ENCODE measurements around the gene CCNI2. TPM values are rescaled to one million over a fixed set of nuclear protein-coding genes. Genes with fewer than 3 reads are reported as not detected.

Gene CCNI2
- total RNA-seq, 2 experiments from 2014 or later = 8.7 to 10.0 TPM

- peak overlapping the region; percentile 55 for H3K4me3 Mint-ChIP-seq
- ATAC-seq (peak; percentile 31), DNase-seq (peak; percentile 66)
- TF ChIP-seq, protein P1, sequence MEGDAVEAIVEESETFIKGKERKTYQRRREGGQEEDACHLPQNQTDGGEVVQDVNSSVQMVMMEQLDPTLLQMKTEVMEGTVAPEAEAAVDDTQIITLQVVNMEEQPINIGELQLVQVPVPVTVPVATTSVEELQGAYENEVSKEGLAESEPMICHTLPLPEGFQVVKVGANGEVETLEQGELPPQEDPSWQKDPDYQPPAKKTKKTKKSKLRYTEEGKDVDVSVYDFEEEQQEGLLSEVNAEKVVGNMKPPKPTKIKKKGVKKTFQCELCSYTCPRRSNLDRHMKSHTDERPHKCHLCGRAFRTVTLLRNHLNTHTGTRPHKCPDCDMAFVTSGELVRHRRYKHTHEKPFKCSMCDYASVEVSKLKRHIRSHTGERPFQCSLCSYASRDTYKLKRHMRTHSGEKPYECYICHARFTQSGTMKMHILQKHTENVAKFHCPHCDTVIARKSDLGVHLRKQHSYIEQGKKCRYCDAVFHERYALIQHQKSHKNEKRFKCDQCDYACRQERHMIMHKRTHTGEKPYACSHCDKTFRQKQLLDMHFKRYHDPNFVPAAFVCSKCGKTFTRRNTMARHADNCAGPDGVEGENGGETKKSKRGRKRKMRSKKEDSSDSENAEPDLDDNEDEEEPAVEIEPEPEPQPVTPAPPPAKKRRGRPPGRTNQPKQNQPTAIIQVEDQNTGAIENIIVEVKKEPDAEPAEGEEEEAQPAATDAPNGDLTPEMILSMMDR (IDR thresholded peaks at IDR 0.05) = no peak
- intact Hi-C loops (cut with micrococcal nuclease) = loop anchor here (5.0 kb wide), 1 partner anchor 74 kb away; no protein-coding TSS in a partner anchor
- no peaks in the 10 kb centered on the region for H3K9me3 Mint-ChIP-seq
- H3K27ac Mint-ChIP-seq = no peak overlapping the region
- ChIA-PET CTCF (interaction anchor here (0.7 to 3.8 kb wide), 15 partner anchors 8 to 222 kb away, joined by 3 to 36 read pairs (median 3); partner anchors contain the start of genes KIF3A and SEPTIN8), POLR2A (interaction anchor here (0.7 to 3.4 kb wide), 6 partner anchors 10 to 338 kb away, joined by 3 to 23 read pairs (median 3); partner anchors contain the start of gene KIF3A)
- peaks cover 10% of the 10 kb centered on the region for H3K27me3 Mint-ChIP-seq
- peaks cover 38% of the 10 kb centered on the region for H3K4me1 Mint-ChIP-seq (ENCODE audit: low read depth)
- peaks cover 13% of the 10 kb centered on the region for H3K36me3 Mint-ChIP-seq (ENCODE audit: low read depth)
These were observed 602 bp downstream of the CCNI2 start for GRCh38 chr5:132747616-132748440.

- DNase-seq = no peak
- POLR2A ChIA-PET = interaction anchor here (0.7 to 3.4 kb wide), 3 partner anchors 11 to 339 kb away, joined by 3 to 23 read pairs (median 3); partner anchors contain the start of gene KIF3A
- no peak for ATAC-seq
- Mint-ChIP-seq H3K4me1 (ENCODE audit: low read depth) (peaks cover 41% of the 10 kb centered on the region), H3K9me3 (no peaks in the 10 kb centered on the region), H3K27ac (peak overlapping the region; percentile 27), H3K36me3 (ENCODE audit: low read depth) (peaks cover 19% of the 10 kb centered on the region), H3K4me3 (peak overlapping the region; percentile 55), H3K27me3 (peaks cover 10% of the 10 kb centered on the region)
- CTCF ChIA-PET = interaction anchor here (1.7 to 3.8 kb wide), 2 partner anchors 9 to 71 kb away, joined by 4 to 36 read pairs; no protein-coding TSS in a partner anchor
- intact Hi-C loops (cut with micrococcal nuclease) = loop anchor here (5.0 kb wide), 1 partner anchor 74 kb away; no protein-coding TSS in a partner anchor
- TF ChIP-seq, protein P1 (IDR thresholded peaks at IDR 0.05) = no peak
These were observed 1.3 kb downstream of the CCNI2 start for GRCh38 chr5:132748522-132749000.

DNA sequence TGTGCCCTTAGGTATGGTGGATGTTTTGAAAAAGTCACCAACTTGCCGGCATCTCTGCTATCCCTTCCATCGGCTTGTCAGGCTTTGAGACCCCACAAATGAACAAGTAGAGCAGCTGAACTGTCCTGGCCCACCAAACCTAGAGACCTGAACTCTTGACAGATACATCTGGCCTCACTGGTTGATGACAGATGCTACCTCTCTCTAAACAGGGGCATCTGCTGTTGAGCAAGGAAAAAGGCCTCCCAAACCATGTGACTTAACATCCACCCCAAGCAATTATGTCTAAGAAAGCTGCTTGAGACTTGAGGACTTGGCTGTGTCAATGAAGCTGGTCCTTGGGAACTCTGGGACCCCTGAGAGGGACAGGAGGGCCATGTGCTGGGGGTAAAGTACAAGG is 2.3 kb downstream of the CCNI2 start:
- Mint-ChIP-seq H3K36me3 (ENCODE audit: low read depth) (peaks cover 20% of the 10 kb centered on the region), H3K4me1 (ENCODE audit: low read depth) (peaks cover 42% of the 10 kb centered on the region), H3K9me3 (no peaks in the 10 kb centered on the region), H3K27ac (peak overlapping the region; percentile 20), H3K27me3 (peaks cover 10% of the 10 kb centered on the region), H3K4me3 (no peak overlapping the region)
- intact Hi-C loops (cut with micrococcal nuclease) = loop anchor here (5.0 kb wide), 1 partner anchor 73 kb away; no protein-coding TSS in a partner anchor
- TF ChIP-seq, protein P1 (IDR thresholded peaks at IDR 0.05) = no peak
- ATAC-seq (no peak), DNase-seq (no peak)
- ChIA-PET CTCF (interaction anchor here (0.6 to 6.4 kb wide), 3 partner anchors 70 to 161 kb away, joined by 3 to 39 read pairs (median 6); no protein-coding TSS in a partner anchor), POLR2A (interaction anchor here (1.0 to 1.5 kb wide), 2 partner anchors 11 to 117 kb away, joined by 3 to 5 read pairs; partner anchors contain the start of genes GDF9 and UQCRQ)

- peaks cover 3% of the 10 kb centered on the region for H3K27me3 Mint-ChIP-seq
- ChIA-PET POLR2A (interaction anchor here (0.7 to 1.5 kb wide), 7 partner anchors 12 to 194 kb away, joined by 3 to 5 read pairs (median 3); partner anchors contain the start of genes GDF9, IL4, RAD50 and SEPTIN8), CTCF (interaction anchor here (1.4 to 6.4 kb wide), 2 partner anchors 69 to 224 kb away, joined by 4 to 39 read pairs; no protein-coding TSS in a partner anchor)
- TF ChIP-seq, protein P1 (IDR thresholded peaks at IDR 0.05) = no peak
- DNase-seq (no peak), ATAC-seq (no peak)
- H3K9me3 Mint-ChIP-seq = no peaks in the 10 kb centered on the region
- intact Hi-C loops (cut with micrococcal nuclease) = no loop called here
- H3K4me1 Mint-ChIP-seq (ENCODE audit: low read depth) = peaks cover 47% of the 10 kb centered on the region
- peaks cover 20% of the 10 kb centered on the region for H3K36me3 Mint-ChIP-seq (ENCODE audit: low read depth)
- H3K27ac Mint-ChIP-seq = peak overlapping the region; percentile 73
- H3K4me3 Mint-ChIP-seq = no peak overlapping the region
These were observed 3.4 kb downstream of the CCNI2 start for GRCh38 chr5:132750471-132751230.
